Measurements from ENCODE around the gene MARVELD1. TPM values are rescaled to one million over a fixed set of nuclear protein-coding genes. Genes with fewer than 3 reads are reported as not detected.

MARVELD1 gene
- total RNA-seq, 1 donor: 64.3 TPM

DNA sequence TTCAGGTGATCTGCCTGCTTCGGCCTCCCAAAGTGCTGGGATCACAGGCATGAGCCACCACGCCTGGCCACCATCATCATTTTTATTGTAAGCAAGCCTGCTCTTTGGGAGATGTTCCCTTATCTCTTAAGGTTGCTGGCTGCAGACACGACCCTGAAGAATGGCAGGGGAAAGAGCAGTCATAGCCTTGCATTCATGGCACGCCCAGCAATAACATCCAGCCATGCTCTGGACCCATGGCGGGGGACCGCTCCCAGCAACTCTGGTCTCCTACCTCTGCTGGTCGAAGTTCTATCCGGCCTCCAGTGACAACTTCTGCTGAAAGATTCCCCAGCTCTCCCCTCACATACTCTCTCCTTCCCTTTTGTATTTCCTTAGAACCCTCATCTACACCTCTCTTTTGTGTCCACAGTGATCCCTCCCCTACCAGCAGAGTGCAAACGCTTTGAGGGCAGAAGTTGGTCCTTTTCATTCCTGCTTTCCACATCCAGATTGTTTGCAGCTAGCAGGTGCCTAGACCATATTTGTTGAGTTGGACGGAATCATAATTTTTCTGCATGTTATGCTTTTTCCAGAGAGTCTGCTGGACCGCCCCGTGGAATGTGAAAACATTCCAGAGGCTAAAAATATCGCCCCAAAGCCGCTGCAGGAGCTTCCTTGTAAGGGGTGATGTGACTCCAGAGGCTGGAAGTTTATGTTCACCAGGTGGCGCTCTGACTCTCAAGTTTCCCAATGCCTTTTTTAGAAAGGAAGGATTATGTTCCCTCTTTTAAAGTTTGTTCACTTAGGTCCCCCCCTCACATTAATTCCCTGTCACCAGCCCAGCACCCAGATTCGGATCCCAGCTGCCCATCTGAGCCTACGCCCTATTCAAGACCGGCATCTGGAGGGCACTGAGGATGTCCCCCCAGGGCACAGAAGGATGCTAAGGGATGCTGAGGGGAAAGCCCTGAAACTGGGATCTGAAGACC, 4.3 kb upstream of the MARVELD1 start:
- peak; percentile 74 for TF ChIP-seq CTCF (IDR thresholded peaks at IDR 0.05; ENCODE audit: insufficient read depth, low read length)
- peak; percentile 95 for DNase-seq (ENCODE audit: low read depth)
- no peak overlapping the region for H3K4me3 ChIP-seq (ENCODE audit: low read depth, low read length)

DNA sequence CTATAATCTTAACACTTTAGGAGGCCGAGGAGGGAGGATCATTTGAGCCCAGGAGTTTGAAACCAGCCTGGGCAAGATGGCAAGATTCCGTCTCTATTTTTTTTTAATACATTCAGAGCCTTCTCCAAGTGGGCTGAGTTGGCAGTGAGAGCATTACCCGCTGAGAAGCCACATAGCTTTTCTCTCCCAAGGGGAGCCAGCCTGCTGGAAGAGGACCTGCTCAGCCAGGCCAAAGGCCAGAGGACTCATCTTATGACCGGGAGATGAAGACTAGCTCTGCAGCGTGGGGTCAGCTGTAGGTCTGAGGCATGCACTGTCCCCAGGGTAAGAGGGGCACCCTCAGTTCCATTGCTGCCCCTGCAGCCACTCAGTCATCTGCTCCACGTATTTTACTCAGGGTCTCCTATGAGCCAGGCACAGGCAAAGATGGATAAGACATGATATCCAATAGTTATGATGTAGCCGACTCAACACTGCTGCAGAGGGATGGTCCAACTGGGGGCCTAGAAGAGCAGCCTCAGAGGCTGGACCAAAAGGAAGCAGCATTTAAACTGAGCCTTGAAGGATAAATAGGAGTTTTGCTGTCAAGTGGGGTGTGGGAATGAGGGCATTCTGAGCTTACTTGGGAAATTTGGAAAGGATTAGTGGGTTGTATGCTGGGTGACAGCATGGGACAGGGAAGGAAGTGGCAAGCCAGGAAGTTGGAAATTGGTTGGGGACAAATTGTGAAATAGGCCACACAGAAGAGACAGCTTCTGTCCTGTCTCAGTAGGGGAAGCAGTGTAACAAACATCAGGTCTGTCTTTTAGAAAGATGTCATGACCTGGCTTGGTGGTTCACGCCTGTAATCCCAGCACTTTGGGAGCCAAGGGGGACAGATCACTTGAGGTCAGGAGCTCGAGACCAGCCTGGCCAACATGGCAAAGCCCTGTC, 1.6 kb upstream of the MARVELD1 start:
- no peak for TF ChIP-seq CTCF (IDR thresholded peaks at IDR 0.05; ENCODE audit: insufficient read depth, low read length)
- no peak for DNase-seq (ENCODE audit: low read depth)
- H3K4me3 ChIP-seq (ENCODE audit: low read depth, low read length): no peak overlapping the region

GRCh38 chr10:97713826-97714400, 383 bp downstream of the MARVELD1 start:
- DNase-seq (ENCODE audit: low read depth): peak; percentile 67

DNA sequence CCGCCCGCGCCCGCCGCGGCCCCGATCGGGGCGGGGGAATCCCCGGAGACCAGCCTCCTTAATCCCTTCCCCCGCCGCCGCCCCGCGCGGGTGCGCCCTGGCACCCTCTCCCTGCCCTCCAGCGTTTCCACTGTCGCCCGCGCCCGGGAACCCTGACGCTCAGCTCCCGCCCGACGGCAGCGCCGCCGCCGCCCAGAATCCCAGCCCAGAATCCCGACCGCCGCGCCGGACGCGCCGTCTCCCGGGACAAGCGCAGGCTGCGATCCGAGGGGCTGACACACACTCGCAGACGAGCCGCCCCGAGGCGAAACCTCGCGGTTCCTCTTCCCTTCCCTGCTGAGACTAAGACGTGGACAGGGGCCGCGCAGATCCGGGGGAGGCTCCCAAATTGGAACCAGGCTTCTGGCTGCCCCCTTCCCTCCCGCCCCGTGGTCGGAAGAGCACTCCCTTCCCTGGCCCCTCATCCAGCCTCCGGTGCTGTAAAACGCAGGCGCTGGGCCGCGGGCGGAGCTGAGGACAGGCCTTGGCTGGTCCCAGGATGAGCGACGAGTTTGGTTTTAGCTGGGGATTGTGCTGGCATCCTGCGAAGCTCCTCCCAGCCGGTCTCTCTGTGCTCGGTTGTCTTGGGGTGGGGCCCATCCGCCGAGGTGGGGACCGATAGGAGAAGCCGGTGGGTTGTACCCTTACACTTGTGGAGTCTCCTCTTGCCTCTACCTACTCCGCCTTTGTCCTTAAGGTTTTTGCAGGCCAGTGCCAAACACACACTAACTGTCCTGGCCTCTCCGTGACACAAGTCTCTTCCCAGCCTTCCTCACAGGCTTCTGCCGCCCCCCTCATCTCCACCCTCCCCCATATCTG, 1.1 kb downstream of the MARVELD1 start:
- peak overlapping the region; percentile 93 for H3K4me3 ChIP-seq (ENCODE audit: low read depth, low read length)
- TF ChIP-seq CTCF (IDR thresholded peaks at IDR 0.05; ENCODE audit: insufficient read depth, low read length): no peak
- peak; percentile 79 for DNase-seq (ENCODE audit: low read depth)

More at GRCh38 chr10:97713826-97714400, 383 bp downstream of the MARVELD1 start:
- TF ChIP-seq CTCF (IDR thresholded peaks at IDR 0.05; ENCODE audit: insufficient read depth, low read length): peak; percentile 10
- H3K4me3 ChIP-seq (ENCODE audit: low read depth, low read length): peak overlapping the region; percentile 93

GRCh38 chr10:97715259-97715874, 1.8 kb downstream of the MARVELD1 start:
- no peak for TF ChIP-seq CTCF (IDR thresholded peaks at IDR 0.05; ENCODE audit: insufficient read depth, low read length)
- peak overlapping the region; percentile 93 for H3K4me3 ChIP-seq (ENCODE audit: low read depth, low read length)
- DNase-seq (ENCODE audit: low read depth): no peak
